Endodermal cell (in vitro differentiated cells): Measurements from ENCODE around the gene GTF2H3. TPM values are rescaled to one million over a fixed set of nuclear protein-coding genes. Genes with fewer than 3 reads are reported as not detected.

Source experiments
- DNase-seq: peaks from one replicate; pipeline ENCODE4 v3.0.0-alpha.2; 2017
- H3K27ac ChIP-seq: 2 replicates; pipeline ENCODE4 v1.5.1; 2013; ENCODE audit warnings: mild to moderate bottlenecking, low read depth, low read length, moderate library complexity
- H3K27me3 ChIP-seq: 2 replicates; pipeline ENCODE4 v1.6.1; 2013; ENCODE audit warnings: mild to moderate bottlenecking, low read length, moderate library complexity; ENCODE audit not compliant: insufficient read depth, control insufficient read depth, poor library complexity, severe bottlenecking
- H3K36me3 ChIP-seq: 2 replicates; pipeline ENCODE4 v1.7.0; 2013; ENCODE audit warnings: mild to moderate bottlenecking, low read length, moderate library complexity; ENCODE audit not compliant: control insufficient read depth, insufficient read depth
- H3K4me1 ChIP-seq: one replicate; pipeline ENCODE4 v1.7.0; 2013; ENCODE audit warnings: low read length; ENCODE audit not compliant: control insufficient read depth, insufficient read depth
- H3K4me3 ChIP-seq: 2 replicates; pipeline ENCODE4 v1.5.1; 2013; ENCODE audit warnings: mild to moderate bottlenecking, low read length, moderate library complexity
- H3K9ac ChIP-seq: 2 replicates; pipeline ENCODE4 v1.6.1; 2013; ENCODE audit warnings: mild to moderate bottlenecking, low read length, moderate library complexity; ENCODE audit not compliant: poor library complexity, severe bottlenecking; ENCODE audit errors: extremely low read depth
- H3K9me3 ChIP-seq: 2 replicates; pipeline ENCODE4 v1.6.1; 2013; ENCODE audit warnings: mild to moderate bottlenecking, low read length, moderate library complexity; ENCODE audit not compliant: control insufficient read depth
- H3K27ac Mint-ChIP-seq: 2 replicates; pipeline ENCODE4 v1.8.0; 2020; ENCODE audit warnings: mixed read lengths
- H3K27me3 Mint-ChIP-seq: 2 replicates; pipeline ENCODE4 v1.8.0; 2021; ENCODE audit warnings: mild to moderate bottlenecking, mixed read lengths; ENCODE audit not compliant: insufficient read depth
- H3K36me3 Mint-ChIP-seq: 2 replicates; pipeline ENCODE4 v1.8.0; 2020; ENCODE audit warnings: low read depth, mixed read lengths
- H3K4me1 Mint-ChIP-seq: 2 replicates; pipeline ENCODE4 v1.8.0; 2020; ENCODE audit warnings: mixed read lengths
- H3K4me3 Mint-ChIP-seq: 2 replicates; pipeline ENCODE4 v1.8.0; 2020; ENCODE audit warnings: mild to moderate bottlenecking, moderate library complexity, mixed read lengths
- H3K9me3 Mint-ChIP-seq: 2 replicates; pipeline ENCODE4 v1.8.0; 2020; ENCODE audit warnings: mild to moderate bottlenecking, mixed read lengths
- WGBS, 2 experiments: methylation state at CpG; one replicate each; pipeline versions ENCODE4 v1.1.5 to v1.1.7; 2013; ENCODE audit warnings: missing lambda C conversion rate in 2 of 2, mixed read lengths in 1 of 2; ENCODE audit not compliant: insufficient coverage in 1 of 2, insufficient read length in 1 of 2; 5-methylcytosine and 5-hydroxymethylcytosine counted together
- total RNA-seq, 2 donors: library from RNA; stranded (reverse); fragmentation: NEBNext Ultra II Directional in 1 of 2; extraction: Animal tissue kit (Norgen Biotek cat#: 25700) in 1 of 2; gene quantifications; 2 replicates in 1 of 2; 3 replicates in 1 of 2; pipeline ENCODE4 v1.2.1, GENCODE V29; 2021
- TF ChIP-seq, protein P1 (sequence below): fragments of 200-600 bp; sonication (generic); conservative IDR thresholded peaks from 2 replicates; pipeline ENCODE4 v1.5.0; 2021; ENCODE audit warnings: antibody characterized with exemption, mild to moderate bottlenecking

The GTF2H3 gene
- total RNA-seq, 2 donors from 2014 or later, result 39.4 to 42.5 TPM

DNA sequence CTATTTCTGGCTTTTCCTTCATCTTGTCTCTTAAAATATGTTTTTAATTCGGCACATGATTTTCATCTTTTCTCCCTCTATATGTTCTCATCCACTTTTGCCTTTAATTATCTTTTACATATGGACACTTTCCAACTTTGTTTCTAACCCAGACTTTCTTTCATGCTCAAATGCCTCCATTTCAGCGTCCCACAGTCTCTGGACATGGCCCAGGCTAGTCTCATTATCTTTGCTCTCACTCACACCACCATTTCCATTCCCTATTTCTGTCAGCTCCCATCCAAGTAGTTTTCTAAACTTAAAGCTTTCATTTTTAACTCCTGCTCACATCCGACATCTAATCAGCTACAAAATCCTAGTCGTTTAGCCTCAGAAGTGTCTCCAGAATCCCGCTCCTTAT is 14.8 kb downstream of the GTF2H3 start:
- WGBS, 2 experiments, result 93 to 100% methylated on average over 5 of the region's 5 CpGs
- Mint-ChIP-seq H3K27me3 (no peaks in the 10 kb centered on the region), H3K36me3 (peaks cover 51% of the 10 kb centered on the region), H3K9me3 (no peaks in the 10 kb centered on the region), H3K4me1 (no peaks in the 10 kb centered on the region), H3K4me3 (no peak overlapping the region), H3K27ac (no peak overlapping the region)
- Histone ChIP-seq H3K9me3 (no peaks in the 10 kb centered on the region), H3K27ac (no peak overlapping the region), H3K36me3 (peaks cover 78% of the 10 kb centered on the region), H3K27me3 (no peaks in the 10 kb centered on the region), H3K4me1 (no peaks in the 10 kb centered on the region), H3K4me3 (no peak overlapping the region), H3K9ac (no peak overlapping the region)
- no peak for DNase-seq
- TF ChIP-seq, protein P1, sequence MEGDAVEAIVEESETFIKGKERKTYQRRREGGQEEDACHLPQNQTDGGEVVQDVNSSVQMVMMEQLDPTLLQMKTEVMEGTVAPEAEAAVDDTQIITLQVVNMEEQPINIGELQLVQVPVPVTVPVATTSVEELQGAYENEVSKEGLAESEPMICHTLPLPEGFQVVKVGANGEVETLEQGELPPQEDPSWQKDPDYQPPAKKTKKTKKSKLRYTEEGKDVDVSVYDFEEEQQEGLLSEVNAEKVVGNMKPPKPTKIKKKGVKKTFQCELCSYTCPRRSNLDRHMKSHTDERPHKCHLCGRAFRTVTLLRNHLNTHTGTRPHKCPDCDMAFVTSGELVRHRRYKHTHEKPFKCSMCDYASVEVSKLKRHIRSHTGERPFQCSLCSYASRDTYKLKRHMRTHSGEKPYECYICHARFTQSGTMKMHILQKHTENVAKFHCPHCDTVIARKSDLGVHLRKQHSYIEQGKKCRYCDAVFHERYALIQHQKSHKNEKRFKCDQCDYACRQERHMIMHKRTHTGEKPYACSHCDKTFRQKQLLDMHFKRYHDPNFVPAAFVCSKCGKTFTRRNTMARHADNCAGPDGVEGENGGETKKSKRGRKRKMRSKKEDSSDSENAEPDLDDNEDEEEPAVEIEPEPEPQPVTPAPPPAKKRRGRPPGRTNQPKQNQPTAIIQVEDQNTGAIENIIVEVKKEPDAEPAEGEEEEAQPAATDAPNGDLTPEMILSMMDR, result no peak

DNA sequence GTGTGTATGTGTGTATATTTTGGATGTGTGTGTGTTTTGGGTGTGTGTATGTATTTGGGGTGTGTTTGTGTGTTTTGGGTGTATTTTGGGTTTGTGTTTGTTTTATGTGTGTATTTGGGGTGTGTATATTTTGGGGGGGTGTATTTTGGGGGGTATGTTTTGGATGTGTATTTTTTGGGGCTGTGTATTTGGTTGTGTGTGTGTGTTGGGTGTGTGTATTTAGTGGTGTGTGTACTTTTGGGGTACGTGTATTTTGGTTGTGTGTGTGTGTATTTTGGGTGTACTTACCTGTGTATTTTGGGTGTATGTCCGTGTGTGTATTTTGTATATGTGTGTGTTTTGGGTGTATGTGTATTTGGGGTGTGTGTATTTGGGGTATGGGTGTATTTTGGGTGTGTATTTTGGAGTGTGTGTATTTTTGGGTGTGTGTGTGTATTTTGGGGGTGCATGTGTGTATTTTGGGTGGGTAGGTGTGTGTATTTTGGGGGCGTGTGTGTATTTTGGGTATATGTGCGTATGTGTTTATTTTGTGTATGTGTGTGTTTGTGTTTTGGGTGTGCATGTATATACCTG is 20.6 kb downstream of the GTF2H3 start:
- no peaks in the 10 kb centered on the region for H3K4me1 Mint-ChIP-seq
- peaks cover 40% of the 10 kb centered on the region for H3K36me3 Mint-ChIP-seq
- no peaks in the 10 kb centered on the region for H3K27me3 ChIP-seq
- no peak overlapping the region for H3K27ac ChIP-seq
- no peak overlapping the region for H3K4me3 ChIP-seq
- TF ChIP-seq, protein P1, result no peak
- no peak overlapping the region for H3K4me3 Mint-ChIP-seq
- H3K9me3 ChIP-seq, result no peaks in the 10 kb centered on the region
- no peak overlapping the region for H3K9ac ChIP-seq
- peaks cover 81% of the 10 kb centered on the region for H3K36me3 ChIP-seq
- no peak overlapping the region for H3K27ac Mint-ChIP-seq
- no peaks in the 10 kb centered on the region for H3K4me1 ChIP-seq
- no peaks in the 10 kb centered on the region for H3K9me3 Mint-ChIP-seq
- WGBS, 2 experiments, result 81 to 94% methylated on average over 2 to 4 of the region's 4 CpGs
- H3K27me3 Mint-ChIP-seq, result no peaks in the 10 kb centered on the region
- DNase-seq, result no peak

DNA sequence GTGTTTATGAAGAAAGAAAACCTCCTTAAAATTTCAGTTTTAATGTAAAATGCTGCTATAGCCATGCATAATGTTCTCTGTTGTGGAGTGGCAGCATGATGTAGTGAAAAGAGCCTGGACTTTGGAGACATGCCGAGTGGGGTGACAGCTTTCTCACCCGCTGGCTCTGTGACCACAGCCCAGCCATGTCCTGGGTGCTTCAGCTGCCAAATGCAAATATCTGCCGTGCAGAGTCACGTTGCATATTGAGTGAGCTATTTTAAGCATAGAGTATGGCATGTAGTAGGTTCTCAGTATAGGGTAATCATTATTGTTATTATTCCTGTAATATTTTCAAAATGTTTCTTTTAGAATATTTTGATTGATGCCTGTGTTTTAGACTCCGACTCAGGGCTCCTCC is 21.8 kb downstream of the GTF2H3 start:
- Histone ChIP-seq H3K27ac (no peak overlapping the region), H3K4me1 (no peaks in the 10 kb centered on the region), H3K9me3 (no peaks in the 10 kb centered on the region), H3K9ac (no peak overlapping the region), H3K4me3 (no peak overlapping the region), H3K36me3 (peaks cover 83% of the 10 kb centered on the region), H3K27me3 (no peaks in the 10 kb centered on the region)
- DNase-seq, result no peak
- Mint-ChIP-seq H3K27me3 (no peaks in the 10 kb centered on the region), H3K27ac (no peak overlapping the region), H3K9me3 (no peaks in the 10 kb centered on the region), H3K4me1 (no peaks in the 10 kb centered on the region), H3K36me3 (peaks cover 45% of the 10 kb centered on the region), H3K4me3 (no peak overlapping the region)
- 91 to 98% methylated on average over 3 to 5 of the region's 5 CpGs for WGBS, 2 experiments
- TF ChIP-seq, protein P1, result no peak
